Prostate gland (tissue), 2 donors: ENCODE results near the gene ABHD17A. TPM values are rescaled to one million over a fixed set of nuclear protein-coding genes. Genes with fewer than 3 reads are reported as not detected.

ENCODE experiments used
- DNase-seq: peaks from one replicate; pipeline ENCODE4 v3.0.0-alpha.2; 2019; ENCODE audit warnings: low spot score
- H3K27ac ChIP-seq, 2 donors: fragments of 200-600 bp; sonication (generic); 2 replicates each; pipeline ENCODE4 v1.5.1; 2017 to 2019
- H3K27me3 ChIP-seq: fragments of 200-600 bp; sonication (generic); replicated peaks from 2 replicates; pipeline ENCODE4 v1.5.1; 2019; ENCODE audit not compliant: insufficient read depth
- H3K36me3 ChIP-seq, 2 donors: fragments of 200-600 bp; sonication (generic); 1 replicate in 1 of 2; 2 replicates in 1 of 2; pipeline versions ENCODE4 v1.5.1 to v1.8.1; 2017 to 2019
- H3K4me1 ChIP-seq: fragments of 200-600 bp; sonication (generic); replicated peaks from 2 replicates; pipeline ENCODE4 v1.5.1; 2019
- H3K4me3 ChIP-seq, 2 donors: fragments of 200-600 bp; sonication (generic); 2 replicates each; pipeline ENCODE4 v1.5.1; 2017 to 2019
- H3K9me3 ChIP-seq: fragments of 200-600 bp; sonication (generic); 2 replicates; pipeline ENCODE4 v1.5.1; 2017
- CTCF ChIP-seq, 4 experiments: fragments of 200-600 bp in 2 of 4; fragments of 450-650 bp in 2 of 4; sonication (generic) in 2 of 4; IDR thresholded peaks; 1 replicate in 3 of 4; 2 replicates in 1 of 4; pipeline ENCODE4 v1.5.1; 2016 to 2019; ENCODE audit warnings: antibody characterized with exemption in 4 of 4, mild to moderate bottlenecking in 2 of 4, moderate library complexity in 2 of 4
- POLR2A ChIP-seq: fragments of 450-650 bp; IDR thresholded peaks from one replicate; pipeline ENCODE4 v1.6.1; 2016; ENCODE audit warnings: antibody characterized with exemption, mild to moderate bottlenecking
- POLR2AphosphoS5 ChIP-seq: sonication (generic); formaldehyde crosslinking; IDR thresholded peaks from one replicate; pipeline ENCODE4 v1.6.1; 2017; ENCODE audit warnings: antibody characterized with exemption
- WGBS: methylation state at CpG from one replicate; pipeline ENCODE4 v1.1.5; 2018; 5-methylcytosine and 5-hydroxymethylcytosine counted together
- intact Hi-C: fragments of 100-400 bp; cut with DNase I; formaldehyde crosslinking; loops from one replicate; pipeline ENCODE4 v1.14.2; 2022
- total RNA-seq, 2 donors: library from RNA; depleted of rRNA; stranded (reverse); fragments of >200 nt; gene quantifications; one replicate each; pipeline ENCODE4 v1.1.0, GENCODE V29; 2016

Gene ABHD17A
- total RNA-seq, 2 donors from 2014 or later, result 131 to 146 TPM

GRCh38 chr19:1857648-1858326 lies 27.5 kb downstream of the ABHD17A start:
- intact Hi-C loops, result no loop called here
- Histone ChIP-seq H3K4me1 (peaks cover 18% of the 10 kb centered on the region), H3K27me3 (no peaks in the 10 kb centered on the region), H3K9me3 (no peaks in the 10 kb centered on the region), H3K36me3 (no peaks in the 10 kb centered on the region), H3K4me3 (peak overlapping the region in 1 of 2 donors; percentile 26), H3K27ac (peak overlapping the region; percentile 52 to 69)
- no peak for DNase-seq
- WGBS, result 48% methylated on average over 16 of the region's 16 CpGs
- TF ChIP-seq CTCF (IDR thresholded peaks at IDR 0.05) (no peak), POLR2A (no peak), POLR2AphosphoS5 (no peak)

- Histone ChIP-seq H3K4me1 (peaks cover 16% of the 10 kb centered on the region), H3K4me3 (peak overlapping the region; percentile 11 to 26), H3K27me3 (no peaks in the 10 kb centered on the region), H3K36me3 (no peaks in the 10 kb centered on the region), H3K27ac (peak overlapping the region; percentile 52 to 77), H3K9me3 (no peaks in the 10 kb centered on the region)
- intact Hi-C loops, result no loop called here
- DNase-seq, result peak; percentile 50
- WGBS, result 13% methylated on average over 51 of the region's 73 CpGs
- TF ChIP-seq POLR2A (peak; percentile 61), CTCF (IDR thresholded peaks at IDR 0.05) (no peak)
These were observed 28.3 kb downstream of the ABHD17A start for GRCh38 chr19:1856698-1857603.

- intact Hi-C loops, result no loop called here
- peak overlapping the region; percentile 11 to 26 for H3K4me3 ChIP-seq
- peaks cover 10% of the 10 kb centered on the region for H3K4me1 ChIP-seq
- H3K27ac ChIP-seq, result peak overlapping the region; percentile 52 to 77
- 88% methylated on average over 1 of the region's 6 CpGs for WGBS
- no peaks in the 10 kb centered on the region for H3K27me3 ChIP-seq
- H3K9me3 ChIP-seq, result no peaks in the 10 kb centered on the region
- no peak for TF ChIP-seq POLR2A
- no peaks in the 10 kb centered on the region for H3K36me3 ChIP-seq
- no peak for DNase-seq
These were observed 29.0 kb downstream of the ABHD17A start for GRCh38 chr19:1856345-1856697.

- 53% methylated on average over 13 of the region's 13 CpGs for WGBS
- Histone ChIP-seq H3K27ac (peak overlapping the region; percentile 52 to 77), H3K27me3 (no peaks in the 10 kb centered on the region), H3K4me3 (no peak overlapping the region), H3K36me3 (no peaks in the 10 kb centered on the region), H3K4me1 (peaks cover 10% of the 10 kb centered on the region), H3K9me3 (no peaks in the 10 kb centered on the region)
- intact Hi-C loops, result no loop called here
- TF ChIP-seq CTCF (IDR thresholded peaks at IDR 0.05) (no peak), POLR2A (no peak), POLR2AphosphoS5 (no peak)
- DNase-seq, result no peak
These were observed 29.5 kb downstream of the ABHD17A start for GRCh38 chr19:1855828-1856255.

- no peaks in the 10 kb centered on the region for H3K36me3 ChIP-seq
- H3K27me3 ChIP-seq, result no peaks in the 10 kb centered on the region
- peaks cover 10% of the 10 kb centered on the region for H3K4me1 ChIP-seq
- no peaks in the 10 kb centered on the region for H3K9me3 ChIP-seq
- peak overlapping the region; percentile 52 to 77 for H3K27ac ChIP-seq
- TF ChIP-seq CTCF (IDR thresholded peaks at IDR 0.05) (no peak), POLR2A (peak; percentile 69), POLR2AphosphoS5 (peak; percentile 20)
- no peak overlapping the region for H3K4me3 ChIP-seq
- DNase-seq, result peak; percentile 75
- intact Hi-C loops, result no loop called here
- WGBS, result 39% methylated on average over 21 of the region's 33 CpGs
These were observed 30.1 kb downstream of the ABHD17A start for GRCh38 chr19:1855040-1855827.
